H1 (cell line): Measurements from ENCODE around the gene MDFIC. TPM values are rescaled to one million over a fixed set of nuclear protein-coding genes. Genes with fewer than 3 reads are reported as not detected.

Experiments
- CTCF ChIA-PET: fragments of 300-600 bp; sonication (Branson Sonifier 250); formaldehyde crosslinking; loops from one replicate; lab custom pipeline; 2021; ENCODE audit not compliant: partially characterized antibody; lab: Charles Lee
- POLR2A ChIA-PET: fragments of 300-600 bp; sonication (Branson Sonifier 250); formaldehyde crosslinking; loops from one replicate; lab custom pipeline; 2021; ENCODE audit warnings: inconsistent platforms; ENCODE audit not compliant: partially characterized antibody; lab: Charles Lee
- DNase-seq, 2 experiments: peaks; one replicate each; pipeline versions ENCODE4 v3.0.0 to v3.0.0-alpha.2; 2010 to 2022; ENCODE audit warnings: low spot score in 2 of 2, low read depth in 1 of 2, mixed read lengths in 1 of 2
- FAIRE-seq: peaks from 2 replicates; lab custom pipeline; 2011; peaks lifted over from hg19 to GRCh38; lab: Jason Lieb, UNC
- H2AFZ ChIP-seq: 2 replicates; pipeline ENCODE4 v1.8.1; 2012; ENCODE audit warnings: low read length, inconsistent platforms
- H2AK5ac ChIP-seq: 2 replicates; pipeline ENCODE4 v1.6.1; 2013; ENCODE audit warnings: low read depth, low read length
- H2BK120ac ChIP-seq: replicated peaks from 2 replicates; pipeline ENCODE3; 2013; ENCODE audit warnings: low read depth, low read length, inconsistent platforms
- H2BK12ac ChIP-seq: 2 replicates; pipeline ENCODE4 v1.6.1; 2013; ENCODE audit warnings: low read depth, low read length
- H2BK15ac ChIP-seq: 2 replicates; pipeline ENCODE4 v1.6.1; 2013; ENCODE audit warnings: low read length
- H2BK20ac ChIP-seq: 2 replicates; pipeline ENCODE4 v1.6.1; 2013; ENCODE audit warnings: low read length
- H2BK5ac ChIP-seq: 2 replicates; pipeline ENCODE4 v1.6.1; 2013; ENCODE audit warnings: low read depth, low read length
- H3K14ac ChIP-seq: 2 replicates; pipeline ENCODE4 v1.6.1; 2013; ENCODE audit warnings: inconsistent platforms; ENCODE audit not compliant: insufficient read length
- H3K18ac ChIP-seq: 2 replicates; pipeline ENCODE4 v1.6.1; 2013; ENCODE audit warnings: low read length; ENCODE audit errors: extremely low read depth
- H3K23ac ChIP-seq: 2 replicates; pipeline ENCODE4 v1.6.1; 2013; ENCODE audit warnings: inconsistent platforms; ENCODE audit not compliant: insufficient read length
- H3K23me2 ChIP-seq: 2 replicates; pipeline ENCODE4 v1.6.1; 2013; ENCODE audit warnings: low read depth, low read length
- H3K27ac ChIP-seq: 2 replicates; pipeline ENCODE4 v1.6.1; 2011; ENCODE audit warnings: low read depth, low read length, inconsistent platforms
- H3K27me3 ChIP-seq, 4 experiments: replicated peaks in 1 of 4; 1 replicate in 1 of 4; 2 replicates in 3 of 4; pipeline versions ENCODE4 v1.6.1 to v1.8.1; 2011 to 2013; ENCODE audit warnings: low read length in 3 of 4, mild to moderate bottlenecking in 3 of 4, inconsistent platforms in 2 of 4, mixed read lengths in 2 of 4, moderate library complexity in 1 of 4; ENCODE audit not compliant: control insufficient read depth in 3 of 4, insufficient read depth in 3 of 4; ENCODE audit errors: extremely low read depth in 1 of 4
- H3K36me3 ChIP-seq, 4 experiments: 2 replicates each; pipeline versions ENCODE4 v1.6.1 to v1.8.1; 2011 to 2013; ENCODE audit warnings: mild to moderate bottlenecking in 4 of 4, low read length in 3 of 4, moderate library complexity in 2 of 4, control low read depth in 1 of 4, inconsistent platforms in 1 of 4; ENCODE audit not compliant: insufficient read depth in 4 of 4, control insufficient read depth in 2 of 4
- H3K4ac ChIP-seq: replicated peaks from 2 replicates; pipeline ENCODE3; 2013; ENCODE audit warnings: low read length, low read depth, mixed read lengths, inconsistent platforms; ENCODE audit not compliant: insufficient read length
- H3K4me1 ChIP-seq, 4 experiments: replicated peaks in 1 of 4; 1 replicate in 1 of 4; 2 replicates in 3 of 4; pipeline versions ENCODE4 v1.6.1 to v1.8.1; 2011 to 2013; ENCODE audit warnings: low read length in 3 of 4, inconsistent platforms in 2 of 4, mixed read lengths in 1 of 4; ENCODE audit not compliant: insufficient read depth in 4 of 4, control insufficient read depth in 3 of 4
- H3K4me2 ChIP-seq, 2 experiments: 2 replicates each; pipeline versions ENCODE4 v1.6.1 to v1.8.1; 2011 to 2013; ENCODE audit warnings: low read depth in 2 of 2, low read length in 2 of 2, control low read depth in 1 of 2, inconsistent platforms in 1 of 2, mild to moderate bottlenecking in 1 of 2; ENCODE audit not compliant: insufficient read depth in 1 of 2
- H3K4me3 ChIP-seq, 4 experiments: fragments of 200-600, 300-600 bp in 1 of 4; sonication (generic), shearing (Covaris generic), sonication (Bioruptor Twin) in 1 of 4; 2 replicates each; pipeline versions ENCODE4 v1.5.1 to v1.8.1; 2011 to 2016; ENCODE audit warnings: low read length in 4 of 4, low read depth in 3 of 4, control low read depth in 2 of 4, inconsistent platforms in 2 of 4, mild to moderate bottlenecking in 2 of 4, mixed read lengths in 1 of 4, moderate library complexity in 1 of 4; ENCODE audit not compliant: insufficient read depth in 2 of 4; ENCODE audit errors: extremely low read depth in 1 of 4
- H3K56ac ChIP-seq: replicated peaks from 2 replicates; pipeline ENCODE3; 2013; ENCODE audit warnings: low read depth, mild to moderate bottlenecking, mixed read lengths, low read length, inconsistent platforms; ENCODE audit not compliant: insufficient read length
- H3K79me1 ChIP-seq: 2 replicates; pipeline ENCODE4 v1.6.1; 2013; ENCODE audit warnings: low read depth, low read length, control low read depth
- H3K79me2 ChIP-seq, 2 experiments: 2 replicates each; pipeline versions ENCODE4 v1.6.1 to v1.8.1; 2012 to 2013; ENCODE audit warnings: low read length in 2 of 2, mild to moderate bottlenecking in 2 of 2, inconsistent platforms in 1 of 2; ENCODE audit not compliant: insufficient read depth in 2 of 2, control insufficient read depth in 1 of 2
- H3K9ac ChIP-seq, 4 experiments: replicated peaks in 1 of 4; 1 replicate in 1 of 4; 2 replicates in 3 of 4; pipeline versions ENCODE4 v1.6.1 to v1.8.1; 2011 to 2013; ENCODE audit warnings: low read depth in 3 of 4, low read length in 3 of 4, control low read depth in 2 of 4, mild to moderate bottlenecking in 2 of 4, moderate library complexity in 2 of 4, inconsistent platforms in 1 of 4; ENCODE audit errors: extremely low read depth in 1 of 4
- H3K9me3 ChIP-seq, 2 experiments: 2 replicates each; pipeline versions ENCODE4 v1.6.1 to v1.8.1; 2012 to 2013; ENCODE audit warnings: mild to moderate bottlenecking in 2 of 2, moderate library complexity in 2 of 2, control low read depth in 1 of 2, inconsistent platforms in 1 of 2, low read depth in 1 of 2, low read length in 1 of 2, mixed read lengths in 1 of 2; ENCODE audit not compliant: insufficient read depth in 2 of 2
- H4K20me1 ChIP-seq, 2 experiments: replicated peaks in 1 of 2; 2 replicates each; pipeline versions ENCODE3 to v1.8.1; 2011 to 2013; ENCODE audit warnings: inconsistent platforms in 2 of 2, low read length in 2 of 2, mild to moderate bottlenecking in 1 of 2; ENCODE audit not compliant: insufficient read depth in 2 of 2, control insufficient read depth in 1 of 2
- H4K5ac ChIP-seq: 2 replicates; pipeline ENCODE4 v1.6.1; 2013; ENCODE audit warnings: low read length, low read depth, mixed read lengths, inconsistent platforms; ENCODE audit not compliant: insufficient read length
- H4K8ac ChIP-seq: 2 replicates; pipeline ENCODE4 v1.8.0; 2013; ENCODE audit warnings: mild to moderate bottlenecking, moderate library complexity, low read length, inconsistent platforms; ENCODE audit not compliant: insufficient read depth; ENCODE audit errors: extremely low read depth
- H4K91ac ChIP-seq: replicated peaks from 2 replicates; pipeline ENCODE3; 2013; ENCODE audit warnings: low read length, mixed read lengths, inconsistent platforms; ENCODE audit not compliant: insufficient read length
- ASH2L ChIP-seq: fragments of 200-600, 300-600 bp; sonication (generic); IDR thresholded peaks from one replicate; pipeline ENCODE4 v1.7.1; 2017; ENCODE audit warnings: low read length
- HDAC6 ChIP-seq: IDR thresholded peaks from one replicate; pipeline ENCODE4 v1.7.1; 2012; ENCODE audit warnings: low read depth, mild to moderate bottlenecking, inconsistent platforms, low read length, moderate library complexity
- PHF8 ChIP-seq: fragments of 200-600 bp; sonication (generic); conservative IDR thresholded peaks from 2 replicates; pipeline ENCODE4 v1.7.1; 2012; ENCODE audit warnings: low read depth, mild to moderate bottlenecking, inconsistent platforms, low read length, moderate library complexity
- SIN3A ChIP-seq, 2 experiments: IDR thresholded peaks in 1 of 2; conservative IDR thresholded peaks in 1 of 2; 2 replicates each; pipeline ENCODE4 v1.6.1; 2011 to 2012; ENCODE audit warnings: low read length in 2 of 2, improper control_type of control experiment in 1 of 2, low read depth in 1 of 2, mild to moderate bottlenecking in 1 of 2
- SIX5 ChIP-seq: IDR thresholded peaks from 2 replicates; pipeline ENCODE4 v1.6.1; 2011; ENCODE audit warnings: mild to moderate bottlenecking, low read depth, low read length
- SP4 ChIP-seq: IDR thresholded peaks from 2 replicates; pipeline ENCODE4 v1.6.1; 2012; ENCODE audit warnings: low read length, inconsistent platforms
- TEAD4 ChIP-seq: IDR thresholded peaks from 2 replicates; pipeline ENCODE4 v1.6.1; 2012; ENCODE audit warnings: low read depth, low read length, inconsistent platforms, mixed read lengths
- ZNF274 ChIP-seq: IDR thresholded peaks from 2 replicates; pipeline ENCODE4 v1.7.0; 2012; ENCODE audit warnings: low read length, borderline replicate concordance; ENCODE audit errors: extremely low read depth
- WGBS, 2 experiments: shearing (Covaris generic) in 1 of 2; methylation state at CpG; one replicate each; pipeline versions ENCODE4 v1.1.6 to v1.1.7; 2013 to 2015; ENCODE audit warnings: low lambda C conversion rate in 2 of 2, mixed read lengths in 2 of 2, inconsistent platforms in 1 of 2, low coverage in 1 of 2, missing lambda C conversion rate in 1 of 2; ENCODE audit not compliant: insufficient replicate concordance in 2 of 2, insufficient coverage in 1 of 2, insufficient read length in 1 of 2; ENCODE audit errors: extremely low coverage in 1 of 2, missing lambda C conversion rate in 1 of 2; 5-methylcytosine and 5-hydroxymethylcytosine counted together
- polyA plus RNA-seq, 7 experiments: library from polyadenylated mRNA; depleted of rRNA in 3 of 7; stranded (reverse) in 5 of 7; unstranded in 2 of 7; fragments of >200 nt in 5 of 7; fragments of 200-250 nt in 2 of 7; gene quantifications; 1 replicate in 5 of 7; 2 replicates in 1 of 7; 4 replicates in 1 of 7; pipeline versions ENCODE4 v1.2.1 to v1.2.3, GENCODE V29; 2011 to 2013; ENCODE audit warnings: missing spikeins in 2 of 7, mixed read lengths in 2 of 7
- total RNA-seq: library from RNA; stranded (reverse); fragmentation: NEBNext Ultra II Directional; extraction: Animal tissue kit (Norgen Biotek cat#: 25700); gene quantifications from 2 replicates; pipeline ENCODE4 v1.2.1, GENCODE V29; 2021

The MDFIC gene
- total and polyA plus RNA-seq, 2 of the 8 experiments (the other 6 are each of a cell fraction or from before 2014, with no cell fraction given) = 2.3 to 11.4 TPM

DNA sequence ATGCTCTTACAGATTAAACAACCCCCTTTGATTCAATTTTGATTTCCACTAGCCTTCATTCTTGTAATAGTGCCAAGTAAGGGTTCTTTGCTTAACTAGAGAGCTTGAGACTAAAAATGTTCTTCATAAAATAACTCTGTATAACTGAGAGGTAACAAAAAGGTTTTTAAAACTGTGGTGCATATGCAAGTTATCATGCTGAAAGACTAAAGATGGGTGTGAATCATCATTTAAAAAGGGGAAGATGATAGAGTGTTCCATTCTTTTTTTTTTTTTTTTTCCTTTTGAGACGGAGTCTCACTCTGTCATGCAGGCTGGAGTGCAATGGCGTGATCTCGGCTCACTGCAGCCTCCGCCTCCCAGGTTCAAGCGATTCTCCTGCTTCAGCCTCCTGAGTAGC lies 11.1 kb downstream of the MDFIC start:
- Histone ChIP-seq H3K9me3 (no peaks in the 10 kb centered on the region), H4K20me1 (no peaks in the 10 kb centered on the region), H4K8ac (no peak overlapping the region), H3K14ac (no peak overlapping the region), H2AK5ac (no peak overlapping the region), H3K9ac (no peak overlapping the region), H2BK15ac (no peak overlapping the region), H2BK20ac (no peak overlapping the region), H3K27ac (no peak overlapping the region), H3K36me3 (no peaks in the 10 kb centered on the region; a peak in 1 of 8 replicates), H3K56ac (no peak overlapping the region), H3K18ac (no peak overlapping the region), H3K79me1 (no peaks in the 10 kb centered on the region), H2AFZ (no peak overlapping the region), H3K79me2 (no peaks in the 10 kb centered on the region; a peak in 1 of 4 replicates), H3K4ac (no peak overlapping the region), H3K23me2 (no peaks in the 10 kb centered on the region), H4K5ac (no peak overlapping the region), H2BK12ac (no peak overlapping the region), H3K4me3 (no peak overlapping the region), H4K91ac (no peak overlapping the region), H3K4me2 (no peak overlapping the region), H3K4me1 (peaks cover 0 to 4% (median 0%) of the 10 kb centered on the region in 4 experiments; a peak in 1 of 7 replicates), H3K23ac (no peak overlapping the region), H3K27me3 (no peaks in the 10 kb centered on the region), H2BK120ac (no peak overlapping the region), H2BK5ac (no peak overlapping the region)
- FAIRE-seq = no peak
- TF ChIP-seq SP4 = no peak
- no peak for TF ChIP-seq SIN3A (conservative IDR thresholded peaks at IDR 0.05 in 1 of 2, IDR thresholded peaks at IDR 0.05 in 1 of 2; ENCODE audit: low read depth in 1 of 2, low read length in 2 of 2)
- no peak for TF ChIP-seq ZNF274
- no peak for TF ChIP-seq ASH2L
- no peak for TF ChIP-seq HDAC6
- no peak for TF ChIP-seq PHF8
- no peak for TF ChIP-seq SIX5
- TF ChIP-seq TEAD4 = no peak
- ChIA-PET POLR2A (no interaction called here), CTCF (interaction anchor here (0.9 to 1.3 kb wide), 2 partner anchors 10 to 292 kb away, joined by 3 to 4 read pairs; no protein-coding TSS in a partner anchor)
- 100% methylated on average over 3 of the region's 5 CpGs; no CpG with 5 or more reads in 1 of the 2 experiments for WGBS, 2 experiments
- DNase-seq = no peak
